ENCODE results near the gene KLHL5.

Gene KLHL5

GRCh38 chr4:39043058-39043860, 18.8 kb upstream of the KLHL5 start:
- in situ Hi-C loops (cut with MboI; ENCODE audit: low sequenced_read_pairs), result no loop called here

- in situ Hi-C loops (cut with MboI; ENCODE audit: low sequenced_read_pairs), result no loop called here
These were observed 18.1 kb upstream of the KLHL5 start for GRCh38 chr4:39043861-39044363.

GRCh38 chr4:39044364-39044955, 17.6 kb upstream of the KLHL5 start:
- in situ Hi-C loops (cut with MboI; ENCODE audit: low sequenced_read_pairs), result no loop called here

GRCh38 chr4:39044956-39045826, 16.8 kb upstream of the KLHL5 start:
- in situ Hi-C loops (cut with MboI; ENCODE audit: low sequenced_read_pairs), result no loop called here

GRCh38 chr4:39045827-39046221, 16.2 kb upstream of the KLHL5 start:
- in situ Hi-C loops (cut with MboI; ENCODE audit: low sequenced_read_pairs), result no loop called here

GRCh38 chr4:39046249-39046648, 15.8 kb upstream of the KLHL5 start:
- in situ Hi-C loops (cut with MboI; ENCODE audit: low sequenced_read_pairs), result no loop called here

GRCh38 chr4:39047681-39048080, 14.4 kb upstream of the KLHL5 start:
- in situ Hi-C loops (cut with MboI; ENCODE audit: low sequenced_read_pairs), result no loop called here

GRCh38 chr4:39048311-39048710, 13.7 kb upstream of the KLHL5 start:
- in situ Hi-C loops (cut with MboI; ENCODE audit: low sequenced_read_pairs), result no loop called here

GRCh38 chr4:39050590-39050989, 11.4 kb upstream of the KLHL5 start:
- in situ Hi-C loops (cut with MboI; ENCODE audit: low sequenced_read_pairs), result no loop called here

- in situ Hi-C loops (cut with MboI; ENCODE audit: low sequenced_read_pairs), result no loop called here
These were observed 10.5 kb upstream of the KLHL5 start for GRCh38 chr4:39051492-39051891.

GRCh38 chr4:39053983-39054382, 8.0 kb upstream of the KLHL5 start:
- in situ Hi-C loops (cut with MboI; ENCODE audit: low sequenced_read_pairs), result no loop called here

- in situ Hi-C loops (cut with MboI; ENCODE audit: low sequenced_read_pairs), result no loop called here
These were observed 7.5 kb upstream of the KLHL5 start for GRCh38 chr4:39054497-39054896.

GRCh38 chr4:39056023-39056422, 6.0 kb upstream of the KLHL5 start:
- in situ Hi-C loops (cut with MboI; ENCODE audit: low sequenced_read_pairs), result no loop called here

- in situ Hi-C loops (cut with MboI; ENCODE audit: low sequenced_read_pairs), result no loop called here
These were observed 575 bp upstream of the KLHL5 start for GRCh38 chr4:39061457-39061856.

GRCh38 chr4:39062770-39063097, 702 bp downstream of the KLHL5 start:
- in situ Hi-C loops (cut with MboI; ENCODE audit: low sequenced_read_pairs), result no loop called here

- in situ Hi-C loops (cut with MboI; ENCODE audit: low sequenced_read_pairs), result no loop called here
These were observed 1.4 kb downstream of the KLHL5 start for GRCh38 chr4:39063430-39063829.

- in situ Hi-C loops (cut with MboI; ENCODE audit: low sequenced_read_pairs), result no loop called here
These were observed 4.3 kb downstream of the KLHL5 start for GRCh38 chr4:39066371-39066770.

GRCh38 chr4:39067031-39067430, 5.0 kb downstream of the KLHL5 start:
- in situ Hi-C loops (cut with MboI; ENCODE audit: low sequenced_read_pairs), result no loop called here

GRCh38 chr4:39067451-39067850, 5.4 kb downstream of the KLHL5 start:
- in situ Hi-C loops (cut with MboI; ENCODE audit: low sequenced_read_pairs), result no loop called here

- in situ Hi-C loops (cut with MboI; ENCODE audit: low sequenced_read_pairs), result no loop called here
These were observed 6.9 kb downstream of the KLHL5 start for GRCh38 chr4:39068907-39069306.

GRCh38 chr4:39078829-39079228, 16.8 kb downstream of the KLHL5 start:
- in situ Hi-C loops (cut with MboI; ENCODE audit: low sequenced_read_pairs), result no loop called here

GRCh38 chr4:39083164-39083563, 21.1 kb downstream of the KLHL5 start:
- in situ Hi-C loops (cut with MboI; ENCODE audit: low sequenced_read_pairs), result no loop called here
